Mucosa of stomach (tissue), 1 donor: Measurements from ENCODE around the gene BBS1.

Experiments
- H3K27me3 ChIP-seq: one replicate; pipeline ENCODE4 v1.7.0; 2013; ENCODE audit warnings: mild to moderate bottlenecking, low read length; ENCODE audit not compliant: control insufficient read depth, insufficient read depth
- H3K36me3 ChIP-seq: one replicate; pipeline ENCODE4 v1.7.0; 2013; ENCODE audit warnings: low read length; ENCODE audit not compliant: control insufficient read depth, insufficient read depth
- H3K4me1 ChIP-seq: one replicate; pipeline ENCODE4 v1.7.0; 2013; ENCODE audit warnings: mild to moderate bottlenecking, low read length; ENCODE audit not compliant: control insufficient read depth, insufficient read depth
- H3K4me3 ChIP-seq: one replicate; pipeline ENCODE4 v1.7.0; 2013; ENCODE audit warnings: low read length
- H3K9ac ChIP-seq: one replicate; pipeline ENCODE4 v1.7.0; 2013; ENCODE audit warnings: mild to moderate bottlenecking, low read length, moderate library complexity
- H3K9me3 ChIP-seq: one replicate; pipeline ENCODE4 v1.7.0; 2013; ENCODE audit warnings: mild to moderate bottlenecking, low read length, moderate library complexity; ENCODE audit not compliant: control insufficient read depth
- donor health status: Pancreatic carcinoma.

The BBS1 gene

DNA sequence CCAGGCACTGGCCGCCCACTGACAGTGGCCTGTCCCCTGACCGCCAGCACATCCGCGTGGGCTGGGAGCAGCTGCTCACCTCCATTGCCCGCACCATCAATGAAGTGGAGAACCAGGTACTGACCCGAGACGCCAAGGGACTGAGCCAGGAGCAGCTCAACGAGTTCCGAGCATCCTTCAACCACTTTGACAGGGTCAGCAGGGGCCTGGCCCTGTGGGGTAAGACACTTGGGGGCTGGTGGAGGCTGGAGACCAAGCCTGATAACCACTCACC is 51.5 kb downstream of the BBS1 start:
- Histone ChIP-seq H3K4me3 (no peak overlapping the region), H3K9me3 (no peaks in the 10 kb centered on the region), H3K36me3 (no peaks in the 10 kb centered on the region), H3K4me1 (no peaks in the 10 kb centered on the region), H3K9ac (no peak overlapping the region), H3K27me3 (peaks cover 14% of the 10 kb centered on the region)

DNA sequence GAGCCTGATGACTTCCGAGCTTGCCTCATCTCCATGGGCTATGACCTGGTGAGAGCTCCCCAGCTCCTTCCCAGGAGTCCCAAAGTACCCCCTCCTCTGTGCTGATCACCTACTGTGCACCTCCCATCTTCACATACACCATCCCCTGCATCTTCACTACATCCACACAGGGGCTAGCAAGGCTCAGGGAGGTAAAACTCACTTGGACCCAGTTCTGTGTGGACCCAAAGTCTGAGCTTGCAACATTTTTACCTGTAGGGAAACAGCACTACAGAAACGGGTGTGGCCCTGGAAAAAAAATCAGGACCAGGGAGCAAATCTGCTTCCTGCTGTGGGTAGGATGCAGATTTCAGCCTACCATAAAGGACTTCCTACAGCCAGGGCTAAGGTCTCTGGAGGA is 51.8 kb downstream of the BBS1 start:
- Histone ChIP-seq H3K9ac (no peak overlapping the region), H3K4me3 (no peak overlapping the region), H3K9me3 (no peaks in the 10 kb centered on the region), H3K36me3 (no peaks in the 10 kb centered on the region), H3K27me3 (peaks cover 17% of the 10 kb centered on the region), H3K4me1 (no peaks in the 10 kb centered on the region)

DNA sequence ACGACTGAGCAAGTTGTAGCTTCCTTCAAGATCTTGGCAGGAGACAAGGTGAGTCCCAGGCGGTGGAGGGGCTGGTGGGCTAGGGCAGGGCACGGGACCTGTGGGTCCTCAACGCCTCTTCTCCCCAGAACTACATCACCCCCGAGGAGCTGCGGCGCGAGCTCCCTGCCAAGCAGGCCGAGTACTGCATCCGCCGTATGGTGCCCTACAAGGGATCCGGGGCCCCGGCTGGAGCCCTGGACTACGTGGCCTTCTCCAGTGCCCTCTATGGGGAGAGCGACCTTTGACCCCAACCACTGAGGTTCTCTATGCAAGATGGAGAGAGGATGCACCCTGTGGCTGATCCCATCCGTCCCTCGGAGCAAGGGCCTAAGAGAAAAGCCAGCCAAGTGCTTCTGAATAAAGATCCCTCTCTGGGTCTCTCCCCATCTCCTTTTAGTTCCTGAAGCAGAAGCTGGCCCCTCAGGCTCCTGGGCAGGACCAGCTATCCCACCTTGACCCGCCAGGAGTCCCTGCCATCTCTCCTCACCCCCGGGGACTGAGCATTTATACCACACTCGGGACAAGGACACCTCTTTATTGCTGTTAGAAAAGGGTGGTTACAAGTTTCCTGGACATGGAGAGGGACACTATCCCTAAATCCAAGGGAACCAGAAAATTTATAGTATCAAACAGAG is 52.6 kb downstream of the BBS1 start:
- H3K36me3 ChIP-seq: no peaks in the 10 kb centered on the region
- no peaks in the 10 kb centered on the region for H3K9me3 ChIP-seq
- H3K9ac ChIP-seq: no peak overlapping the region

DNA sequence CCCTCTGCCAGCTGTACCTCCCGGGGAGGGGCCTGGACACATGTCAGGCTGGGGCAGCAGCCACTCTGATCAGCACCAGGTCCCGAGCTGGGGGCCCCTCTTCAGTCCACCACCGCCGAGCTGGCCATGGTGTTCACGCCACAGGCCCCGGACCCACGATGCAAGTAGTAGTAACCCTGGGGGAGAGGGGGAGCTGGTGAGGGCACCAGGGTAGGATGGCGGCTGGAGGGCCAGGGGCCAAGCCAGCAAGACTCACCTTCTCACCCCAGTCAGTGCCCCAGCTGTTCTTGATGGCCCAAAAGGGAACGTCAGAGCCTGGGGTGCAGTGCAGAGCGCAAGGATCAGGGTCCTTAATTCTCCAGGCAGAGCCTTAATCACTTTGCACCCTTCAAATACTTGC is 53.4 kb downstream of the BBS1 start:
- Histone ChIP-seq H3K9ac (no peak overlapping the region), H3K4me1 (peaks cover 8% of the 10 kb centered on the region), H3K27me3 (peaks cover 11% of the 10 kb centered on the region), H3K4me3 (no peak overlapping the region), H3K36me3 (no peaks in the 10 kb centered on the region), H3K9me3 (no peaks in the 10 kb centered on the region)

More for the DNA sequence above, 52.6 kb downstream of the BBS1 start:
- Histone ChIP-seq H3K27me3 (peaks cover 14% of the 10 kb centered on the region), H3K4me3 (no peak overlapping the region), H3K4me1 (peaks cover 8% of the 10 kb centered on the region)

DNA sequence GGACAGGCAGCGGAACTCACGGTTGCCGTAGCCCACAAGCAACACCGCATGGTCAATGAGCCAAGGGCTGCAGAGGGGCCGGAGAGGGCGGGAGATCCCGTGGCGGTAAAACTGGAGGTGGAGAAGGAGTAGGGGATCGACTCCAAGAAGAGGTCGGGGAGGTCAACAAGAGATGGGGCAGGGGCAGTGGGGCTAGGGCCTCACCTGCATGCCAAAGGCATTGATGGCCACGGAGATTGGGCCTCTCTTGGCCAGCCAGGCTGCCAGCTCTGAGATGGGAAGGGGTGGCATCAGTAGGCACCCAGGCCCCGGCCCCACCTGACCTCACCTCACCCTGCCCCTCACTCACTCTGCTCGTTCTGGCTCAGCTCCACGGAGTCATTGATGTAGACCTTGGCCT is 54.1 kb downstream of the BBS1 start:
- Histone ChIP-seq H3K9me3 (no peaks in the 10 kb centered on the region), H3K27me3 (peaks cover 9% of the 10 kb centered on the region), H3K9ac (no peak overlapping the region), H3K36me3 (no peaks in the 10 kb centered on the region), H3K4me3 (no peak overlapping the region), H3K4me1 (peaks cover 8% of the 10 kb centered on the region)

DNA sequence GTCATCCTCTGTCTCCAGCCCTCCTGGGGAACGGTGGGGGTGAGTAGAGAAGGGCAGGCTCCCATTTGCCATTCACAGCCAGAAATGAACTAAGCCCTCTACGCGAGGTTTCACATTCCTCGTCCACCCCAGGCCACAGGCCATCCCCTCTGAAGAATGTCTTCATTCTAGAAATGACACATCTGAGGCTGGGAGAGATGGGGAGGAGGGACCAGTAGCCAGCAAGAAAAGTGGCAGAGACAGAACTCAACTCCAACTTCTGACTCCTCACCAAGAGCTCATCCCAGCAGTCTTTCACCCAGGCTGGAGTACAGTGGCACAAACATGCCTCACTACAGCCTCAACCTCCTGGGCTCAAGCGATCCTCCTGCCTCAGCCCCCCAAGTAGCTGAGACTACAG is 54.5 kb downstream of the BBS1 start:
- H3K4me1 ChIP-seq: peaks cover 8% of the 10 kb centered on the region
- H3K27me3 ChIP-seq: peaks cover 9% of the 10 kb centered on the region
- H3K36me3 ChIP-seq: no peaks in the 10 kb centered on the region
- no peak overlapping the region for H3K4me3 ChIP-seq
- no peaks in the 10 kb centered on the region for H3K9me3 ChIP-seq
- no peak overlapping the region for H3K9ac ChIP-seq

DNA sequence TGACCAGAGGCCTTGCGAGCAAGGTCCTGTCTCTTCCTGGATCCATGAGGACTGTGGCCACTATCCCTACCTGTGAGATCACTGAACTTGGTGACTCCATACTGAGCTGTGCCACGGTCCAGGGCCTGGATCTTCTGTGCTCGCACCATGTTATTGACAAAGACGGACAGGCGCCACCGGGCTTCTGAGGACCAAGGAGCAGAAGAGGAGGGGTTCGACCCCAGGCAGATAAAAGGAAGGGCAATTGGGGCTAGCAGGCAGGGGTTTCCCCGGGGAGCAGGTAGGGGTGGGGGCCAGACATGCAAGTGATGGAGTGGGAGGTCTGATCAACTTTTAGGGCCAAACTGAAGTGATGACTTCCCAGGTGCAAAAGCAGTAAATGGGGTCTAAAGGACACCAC is 55.8 kb downstream of the BBS1 start:
- Histone ChIP-seq H3K27me3 (peaks cover 9% of the 10 kb centered on the region), H3K4me3 (no peak overlapping the region), H3K9me3 (no peaks in the 10 kb centered on the region), H3K36me3 (no peaks in the 10 kb centered on the region), H3K4me1 (peaks cover 8% of the 10 kb centered on the region), H3K9ac (no peak overlapping the region)

DNA sequence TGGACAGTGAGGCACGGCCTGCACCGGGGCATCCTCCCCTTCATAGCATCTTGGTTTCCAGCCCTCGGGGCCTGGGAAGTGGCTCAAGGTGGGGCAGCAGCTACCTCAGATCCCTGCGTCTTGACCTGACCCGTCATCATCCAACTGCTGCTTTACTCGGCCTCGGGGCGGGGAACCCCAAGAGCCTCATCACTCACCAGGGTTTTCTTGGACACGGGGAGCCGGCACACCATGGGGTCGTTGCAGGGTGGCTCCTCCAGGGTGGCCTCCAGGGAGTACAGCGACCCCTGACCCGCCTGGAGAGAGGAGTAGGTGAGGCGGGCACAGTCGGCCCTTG is 57.3 kb downstream of the BBS1 start:
- Histone ChIP-seq H3K4me1 (peaks cover 8% of the 10 kb centered on the region), H3K4me3 (no peak overlapping the region), H3K27me3 (peaks cover 9% of the 10 kb centered on the region), H3K9ac (peak overlapping the region; percentile 50), H3K9me3 (no peaks in the 10 kb centered on the region), H3K36me3 (no peaks in the 10 kb centered on the region)

DNA sequence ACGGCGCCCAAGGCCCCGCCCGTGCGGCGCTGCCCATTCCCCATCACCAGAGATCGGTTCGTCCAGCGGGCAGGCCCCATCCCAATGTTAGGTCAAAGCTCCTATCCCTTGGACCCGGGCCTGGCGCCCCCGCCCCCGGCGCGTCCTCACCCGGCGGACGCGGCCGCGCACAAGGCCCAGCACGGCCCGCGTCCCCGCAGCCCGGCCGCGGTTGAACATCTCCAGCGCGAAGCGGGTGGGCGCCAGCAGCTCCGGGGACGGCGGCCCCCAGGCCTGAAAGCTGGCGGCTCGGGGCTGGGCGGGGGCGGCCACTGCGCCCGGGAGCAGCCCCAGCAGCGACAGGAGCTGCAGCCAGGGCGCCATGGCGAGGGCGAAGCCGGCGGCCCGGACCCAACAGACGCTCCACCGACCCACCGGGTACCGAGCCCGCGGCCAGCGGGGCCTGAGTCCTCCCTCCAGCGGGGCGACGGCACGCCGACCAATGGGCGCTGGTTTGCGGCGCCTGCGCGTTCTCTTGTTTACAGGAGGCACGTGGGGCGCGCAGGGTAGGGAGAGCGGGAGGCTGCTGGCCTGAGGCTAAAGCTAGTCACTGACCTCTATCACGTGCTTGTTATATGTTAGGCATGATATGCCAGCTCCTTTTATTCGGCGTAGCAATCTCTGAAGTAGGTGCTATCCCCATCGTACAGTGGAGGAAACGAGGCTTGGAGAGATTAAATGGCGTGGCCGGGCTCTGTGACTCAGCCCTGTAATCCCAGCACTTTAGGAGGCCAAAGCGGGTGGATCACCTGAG is 57.9 kb downstream of the BBS1 start, which contains the start of gene CTSF:
CTSF (minus strand) TSS at position 483 of the 793 bp plus-strand sequence; CDS start at position 363, 120 bp downstream.
- H3K9ac ChIP-seq: peak within 1 kb of the TSS; percentile 50
- H3K36me3 ChIP-seq: no peaks in the 10 kb centered on the region

DNA sequence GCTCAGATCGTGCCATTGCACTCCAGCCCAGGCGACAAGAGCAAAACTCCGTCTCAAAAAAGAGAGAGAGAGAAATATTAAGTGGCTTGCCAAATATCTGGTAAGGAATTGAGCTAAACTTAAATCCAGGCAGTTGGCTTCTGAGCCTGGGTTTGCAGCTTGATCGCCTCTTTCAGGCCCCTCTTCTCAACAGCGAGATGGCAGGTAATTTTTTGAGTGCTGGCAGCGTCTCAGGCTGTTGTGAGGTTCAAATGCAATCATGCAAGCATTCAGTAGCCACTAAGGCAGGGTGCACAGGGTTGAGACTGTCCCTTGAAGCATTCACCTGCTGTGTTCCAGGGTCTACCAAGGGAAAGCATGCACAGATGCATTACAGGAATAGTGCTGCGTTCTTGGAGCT is 58.6 kb downstream of the BBS1 start:
- no peak overlapping the region for H3K4me3 ChIP-seq
- no peak overlapping the region for H3K9ac ChIP-seq
- H3K9me3 ChIP-seq: no peaks in the 10 kb centered on the region
- no peaks in the 10 kb centered on the region for H3K36me3 ChIP-seq
- peaks cover 8% of the 10 kb centered on the region for H3K4me1 ChIP-seq
- peaks cover 9% of the 10 kb centered on the region for H3K27me3 ChIP-seq

More for the DNA sequence above, 57.9 kb downstream of the BBS1 start, which contains the start of gene CTSF:
- peak within 1 kb of the TSS; percentile 28 for H3K4me3 ChIP-seq
- H3K4me1 ChIP-seq: peaks cover 8% of the 10 kb centered on the region
- H3K9me3 ChIP-seq: no peaks in the 10 kb centered on the region
- H3K27me3 ChIP-seq: peaks cover 9% of the 10 kb centered on the region

DNA sequence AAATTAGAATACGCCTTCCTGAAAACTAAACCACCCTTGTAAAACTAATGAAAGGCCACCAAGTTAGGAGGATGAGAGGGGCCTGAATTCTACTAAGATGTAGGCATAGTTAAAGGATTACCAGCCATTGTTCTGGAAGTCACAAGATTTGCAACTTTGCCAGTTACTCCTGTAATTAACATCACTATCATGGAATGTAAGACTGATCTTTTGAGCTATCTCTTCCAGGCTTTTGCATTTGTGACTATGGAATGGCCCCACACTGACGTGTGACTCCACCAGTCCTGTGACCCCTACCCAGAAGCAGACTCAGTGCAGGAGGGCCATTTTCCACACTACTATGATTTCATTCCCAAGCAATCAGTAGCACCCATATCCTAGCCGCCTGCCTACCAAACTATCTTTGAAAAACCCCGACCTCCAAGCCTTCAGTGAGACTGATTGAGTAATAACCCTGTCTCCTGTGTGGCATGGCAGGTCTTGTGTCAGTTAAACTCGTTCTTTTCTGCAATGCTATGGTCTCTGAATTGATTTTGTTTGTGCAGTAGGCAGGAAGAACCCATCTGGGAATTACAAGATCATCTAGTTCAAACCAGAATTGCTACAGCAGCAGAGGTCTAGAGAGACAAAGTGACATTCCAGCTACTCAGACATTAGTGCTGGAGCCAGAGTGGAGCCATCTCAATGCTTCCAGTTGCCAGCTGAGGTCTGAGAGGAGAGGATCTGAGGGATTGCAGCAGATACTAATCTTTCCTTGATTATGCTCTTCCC is 59.8 kb downstream of the BBS1 start:
- H3K27me3 ChIP-seq: peaks cover 9% of the 10 kb centered on the region
- H3K36me3 ChIP-seq: no peaks in the 10 kb centered on the region
- H3K4me1 ChIP-seq: peaks cover 8% of the 10 kb centered on the region
- no peaks in the 10 kb centered on the region for H3K9me3 ChIP-seq
- H3K4me3 ChIP-seq: no peak overlapping the region
- no peak overlapping the region for H3K9ac ChIP-seq

DNA sequence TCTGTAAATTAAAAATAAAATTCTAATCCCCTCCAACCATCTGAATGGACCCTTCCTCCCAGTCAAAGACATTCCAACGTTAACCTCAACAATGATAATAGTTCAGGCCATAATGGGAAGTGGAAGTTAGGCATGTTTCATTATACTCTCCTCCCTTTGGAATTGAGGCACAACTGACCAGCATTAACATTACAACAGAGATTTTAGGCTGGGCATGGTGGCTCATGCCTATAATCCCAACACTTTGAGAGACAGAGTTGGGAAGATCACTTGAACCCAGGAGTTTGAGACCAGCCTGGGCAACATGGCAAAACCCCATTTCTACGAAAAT is 60.4 kb downstream of the BBS1 start:
- Histone ChIP-seq H3K9ac (no peak overlapping the region), H3K27me3 (peaks cover 9% of the 10 kb centered on the region), H3K9me3 (no peaks in the 10 kb centered on the region), H3K4me3 (no peak overlapping the region), H3K4me1 (peaks cover 8% of the 10 kb centered on the region), H3K36me3 (no peaks in the 10 kb centered on the region)
